Upper lobe of left lung (tissue), 4 donors: Measurements from ENCODE around the gene MEMO1.

Experiments used
- CTCF ChIP-seq, 6 experiments: fragments of 450-650 bp in 4 of 6; fragments of 200-600 bp in 2 of 6; sonication (generic) in 2 of 6; IDR thresholded peaks; one replicate each; pipeline ENCODE4 v1.5.1; 2016 to 2019; ENCODE audit warnings: antibody characterized with exemption in 6 of 6
- POLR2A ChIP-seq, 4 donors: fragments of 450-650 bp; IDR thresholded peaks; one replicate each; pipeline ENCODE4 v1.5.1; 2016 to 2017; ENCODE audit warnings: antibody characterized with exemption in 4 of 4, mild to moderate bottlenecking in 2 of 4

GRCh38 chr2:31823558-31823957, 187.2 kb downstream of the MEMO1 start:
- no peak for TF ChIP-seq CTCF (IDR thresholded peaks at IDR 0.05)
- TF ChIP-seq POLR2A (IDR thresholded peaks at IDR 0.05), result no peak
